ENCODE data around the gene CLEC16A. TPM values are rescaled to one million over a fixed set of nuclear protein-coding genes. Genes with fewer than 3 reads are reported as not detected.

The CLEC16A gene
- total RNA-seq, 4 donors from 2014 or later: 24.5 to 33.0 (median 29.3) TPM

GRCh38 chr16:11211977-11212797 lies 267.8 kb downstream of the CLEC16A start:
- H3K27me3 ChIP-seq: peaks cover 0 to 4% (median 4%) of the 10 kb centered on the region in 3 donors
- intact Hi-C loops (cut with DNase I; ENCODE audit: low total_unique reads): no loop called here
- H3K4me3 ChIP-seq: no peak overlapping the region
- no peaks in the 10 kb centered on the region for H3K36me3 ChIP-seq
- ATAC-seq: peak in 1 of 2 donors; percentile 20
- no peak for DNase-seq
- TF ChIP-seq CTCF (IDR thresholded peaks at IDR 0.05 in 4 of 5, conservative IDR thresholded peaks at IDR 0.05 in 1 of 5): no peak
- no peak overlapping the region for H3K27ac ChIP-seq
- peaks cover 0 to 8% (median 3%) of the 10 kb centered on the region in 3 donors for H3K9me3 ChIP-seq
- in situ Hi-C loops (cut with MboI; ENCODE audit: low sequenced_read_pairs in 4 of 4): no loop called here
- no peaks in the 10 kb centered on the region for H3K4me1 ChIP-seq

GRCh38 chr16:11212798-11213196 lies 268.4 kb downstream of the CLEC16A start:
- Histone ChIP-seq H3K27me3 (peaks cover 0 to 4% (median 4%) of the 10 kb centered on the region in 3 donors), H3K27ac (no peak overlapping the region), H3K36me3 (no peaks in the 10 kb centered on the region), H3K9me3 (peaks cover 0 to 8% (median 3%) of the 10 kb centered on the region in 3 donors), H3K4me3 (no peak overlapping the region), H3K4me1 (no peaks in the 10 kb centered on the region)
- intact Hi-C loops (cut with DNase I; ENCODE audit: low total_unique reads): no loop called here
- in situ Hi-C loops (cut with MboI; ENCODE audit: low sequenced_read_pairs in 4 of 4): no loop called here
- DNase-seq (no peak), ATAC-seq (no peak)
- TF ChIP-seq CTCF (IDR thresholded peaks at IDR 0.05 in 4 of 5, conservative IDR thresholded peaks at IDR 0.05 in 1 of 5): no peak
- no peak for TF ChIP-seq POLR2A (IDR thresholded peaks at IDR 0.05)

GRCh38 chr16:11213373-11213772 lies 269.0 kb downstream of the CLEC16A start:
- in situ Hi-C loops (cut with MboI; ENCODE audit: low sequenced_read_pairs in 4 of 4): no loop called here
- no peak for ATAC-seq
- DNase-seq: no peak
- peaks cover 0 to 8% (median 3%) of the 10 kb centered on the region in 3 donors for H3K9me3 ChIP-seq
- H3K4me3 ChIP-seq: no peak overlapping the region
- no peaks in the 10 kb centered on the region for H3K4me1 ChIP-seq
- no peaks in the 10 kb centered on the region for H3K36me3 ChIP-seq
- intact Hi-C loops (cut with DNase I; ENCODE audit: low total_unique reads): no loop called here
- H3K27ac ChIP-seq: no peak overlapping the region
- peaks cover 0 to 4% (median 4%) of the 10 kb centered on the region in 3 donors for H3K27me3 ChIP-seq
- TF ChIP-seq CTCF (IDR thresholded peaks at IDR 0.05 in 4 of 5, conservative IDR thresholded peaks at IDR 0.05 in 1 of 5) (no peak), POLR2A (IDR thresholded peaks at IDR 0.05) (no peak)

- Histone ChIP-seq H3K36me3 (no peaks in the 10 kb centered on the region), H3K4me1 (no peaks in the 10 kb centered on the region), H3K4me3 (no peak overlapping the region), H3K9me3 (peaks cover 0 to 8% (median 3%) of the 10 kb centered on the region in 3 donors), H3K27me3 (peaks cover 0 to 4% (median 4%) of the 10 kb centered on the region in 3 donors), H3K27ac (no peak overlapping the region)
- ATAC-seq (no peak), DNase-seq (no peak)
- no peak for TF ChIP-seq POLR2A (IDR thresholded peaks at IDR 0.05)
- in situ Hi-C loops (cut with MboI; ENCODE audit: low sequenced_read_pairs in 4 of 4) (no loop called here), intact Hi-C loops (cut with DNase I; ENCODE audit: low total_unique reads) (no loop called here)
These were observed 269.4 kb downstream of the CLEC16A start for GRCh38 chr16:11213799-11214198.

GRCh38 chr16:11215935-11216556 lies 271.7 kb downstream of the CLEC16A start:
- Histone ChIP-seq H3K4me3 (no peak overlapping the region), H3K27ac (no peak overlapping the region), H3K27me3 (peaks cover 0 to 4% (median 4%) of the 10 kb centered on the region in 3 donors), H3K9me3 (peaks cover 0 to 8% (median 3%) of the 10 kb centered on the region in 3 donors), H3K4me1 (no peaks in the 10 kb centered on the region), H3K36me3 (no peaks in the 10 kb centered on the region)
- DNase-seq (no peak), ATAC-seq (no peak)
- in situ Hi-C loops (cut with MboI; ENCODE audit: low sequenced_read_pairs in 4 of 4) (no loop called here), intact Hi-C loops (cut with DNase I; ENCODE audit: low total_unique reads) (no loop called here)
- TF ChIP-seq CTCF (IDR thresholded peaks at IDR 0.05 in 4 of 5, conservative IDR thresholded peaks at IDR 0.05 in 1 of 5): no peak
- no peak for TF ChIP-seq POLR2A (IDR thresholded peaks at IDR 0.05)
